Activated T-helper 2 cell treated with anti-CD3 and anti-CD28 coated beads, Interferon-gamma antibody, Interleukin-2, Interleukin-4, amounts not matched to agents 10 μg/mL and 5 μg/mL and 100 μg/mL, durations not matched to agents 14 hours and 24 hours and 36 hours (primary cell): ENCODE measurements around the gene ITSN1. TPM values are rescaled to one million over a fixed set of nuclear protein-coding genes. Genes with fewer than 3 reads are reported as not detected.

Source experiments
- DNase-seq: peaks from one replicate; pipeline ENCODE4 v3.0.0; 2021; ENCODE audit warnings: low spot score
- H3K27ac Mint-ChIP-seq: one replicate; pipeline ENCODE4 v1.8.0; 2021; ENCODE audit warnings: mixed read lengths
- H3K27me3 Mint-ChIP-seq: one replicate; pipeline ENCODE4 v1.8.0; 2021; ENCODE audit warnings: low read depth, mixed read lengths
- H3K36me3 Mint-ChIP-seq: one replicate; pipeline ENCODE4 v1.8.0; 2021; ENCODE audit warnings: low read depth, mixed read lengths
- H3K4me1 Mint-ChIP-seq: one replicate; pipeline ENCODE4 v1.8.0; 2021; ENCODE audit warnings: low read depth, mixed read lengths
- H3K4me3 Mint-ChIP-seq: one replicate; pipeline ENCODE4 v1.8.0; 2021; ENCODE audit warnings: low read depth, mild to moderate bottlenecking, moderate library complexity, mixed read lengths
- H3K9me3 Mint-ChIP-seq: one replicate; pipeline ENCODE4 v1.8.0; 2021; ENCODE audit warnings: mixed read lengths
- intact Hi-C: fragments of 100-400 bp; cut with micrococcal nuclease; formaldehyde crosslinking; loops from one replicate; pipeline ENCODE4 v1.15.1; 2023
- total RNA-seq: library from RNA; stranded (reverse); gene quantifications from 2 replicates; pipeline ENCODE4 v1.2.3, GENCODE V29; 2022

The ITSN1 gene
- total RNA-seq, 1 donor from 2014 or later: 5.9 TPM

GRCh38 chr21:33820798-33821197, 178.5 kb downstream of the ITSN1 start:
- no peak overlapping the region for H3K4me3 Mint-ChIP-seq
- no peak overlapping the region for H3K27ac Mint-ChIP-seq
- intact Hi-C loops: no loop called here
- H3K27me3 Mint-ChIP-seq: no peaks in the 10 kb centered on the region
- H3K4me1 Mint-ChIP-seq: no peaks in the 10 kb centered on the region
- H3K36me3 Mint-ChIP-seq: no peaks in the 10 kb centered on the region
- no peaks in the 10 kb centered on the region for H3K9me3 Mint-ChIP-seq
- DNase-seq: no peak

- Mint-ChIP-seq H3K4me3 (no peak overlapping the region), H3K27ac (no peak overlapping the region), H3K9me3 (no peaks in the 10 kb centered on the region), H3K4me1 (no peaks in the 10 kb centered on the region), H3K27me3 (no peaks in the 10 kb centered on the region), H3K36me3 (no peaks in the 10 kb centered on the region)
- intact Hi-C loops: no loop called here
- no peak for DNase-seq
Observed at GRCh38 chr21:33821503-33822322, 179.4 kb downstream of the ITSN1 start.

GRCh38 chr21:33824156-33824941, 182.0 kb downstream of the ITSN1 start:
- intact Hi-C loops: no loop called here
- Mint-ChIP-seq H3K9me3 (no peaks in the 10 kb centered on the region), H3K27ac (no peak overlapping the region), H3K27me3 (peaks cover 4% of the 10 kb centered on the region), H3K36me3 (no peaks in the 10 kb centered on the region), H3K4me3 (no peak overlapping the region), H3K4me1 (no peaks in the 10 kb centered on the region)
- no peak for DNase-seq

GRCh38 chr21:33825419-33825818, 183.1 kb downstream of the ITSN1 start:
- Mint-ChIP-seq H3K4me3 (no peak overlapping the region), H3K9me3 (no peaks in the 10 kb centered on the region), H3K4me1 (no peaks in the 10 kb centered on the region), H3K36me3 (no peaks in the 10 kb centered on the region), H3K27me3 (peaks cover 4% of the 10 kb centered on the region), H3K27ac (no peak overlapping the region)
- intact Hi-C loops: no loop called here
- DNase-seq: no peak

GRCh38 chr21:33825915-33826314, 183.6 kb downstream of the ITSN1 start:
- intact Hi-C loops: no loop called here
- no peak overlapping the region for H3K4me3 Mint-ChIP-seq
- no peak overlapping the region for H3K27ac Mint-ChIP-seq
- H3K36me3 Mint-ChIP-seq: no peaks in the 10 kb centered on the region
- no peaks in the 10 kb centered on the region for H3K9me3 Mint-ChIP-seq
- H3K4me1 Mint-ChIP-seq: no peaks in the 10 kb centered on the region
- peaks cover 4% of the 10 kb centered on the region for H3K27me3 Mint-ChIP-seq
- DNase-seq: no peak

GRCh38 chr21:33828083-33828482, 185.8 kb downstream of the ITSN1 start:
- Mint-ChIP-seq H3K9me3 (no peaks in the 10 kb centered on the region), H3K27me3 (peaks cover 4% of the 10 kb centered on the region), H3K36me3 (no peaks in the 10 kb centered on the region), H3K4me3 (no peak overlapping the region), H3K4me1 (no peaks in the 10 kb centered on the region), H3K27ac (no peak overlapping the region)
- no peak for DNase-seq
- intact Hi-C loops: no loop called here

GRCh38 chr21:33828577-33828976, 186.3 kb downstream of the ITSN1 start:
- Mint-ChIP-seq H3K27ac (no peak overlapping the region), H3K4me3 (no peak overlapping the region), H3K27me3 (peaks cover 4% of the 10 kb centered on the region), H3K9me3 (no peaks in the 10 kb centered on the region), H3K36me3 (no peaks in the 10 kb centered on the region), H3K4me1 (no peaks in the 10 kb centered on the region)
- no peak for DNase-seq
- intact Hi-C loops: no loop called here

GRCh38 chr21:33829844-33830243, 187.5 kb downstream of the ITSN1 start:
- no peak for DNase-seq
- Mint-ChIP-seq H3K27ac (no peak overlapping the region), H3K4me3 (no peak overlapping the region), H3K27me3 (peaks cover 4% of the 10 kb centered on the region), H3K36me3 (no peaks in the 10 kb centered on the region), H3K4me1 (no peaks in the 10 kb centered on the region), H3K9me3 (no peaks in the 10 kb centered on the region)
- intact Hi-C loops: no loop called here

GRCh38 chr21:33831962-33832659, 189.8 kb downstream of the ITSN1 start:
- H3K36me3 Mint-ChIP-seq: no peaks in the 10 kb centered on the region
- no peak overlapping the region for H3K27ac Mint-ChIP-seq
- peaks cover 4% of the 10 kb centered on the region for H3K27me3 Mint-ChIP-seq
- H3K4me1 Mint-ChIP-seq: no peaks in the 10 kb centered on the region
- DNase-seq: no peak
- no peak overlapping the region for H3K4me3 Mint-ChIP-seq
- intact Hi-C loops: no loop called here
- H3K9me3 Mint-ChIP-seq: no peaks in the 10 kb centered on the region

GRCh38 chr21:33834801-33835500, 192.7 kb downstream of the ITSN1 start:
- intact Hi-C loops: no loop called here
- Mint-ChIP-seq H3K27ac (no peak overlapping the region), H3K9me3 (no peaks in the 10 kb centered on the region), H3K4me3 (no peak overlapping the region), H3K4me1 (no peaks in the 10 kb centered on the region), H3K27me3 (no peaks in the 10 kb centered on the region), H3K36me3 (no peaks in the 10 kb centered on the region)
- DNase-seq: no peak

- Mint-ChIP-seq H3K4me3 (no peak overlapping the region), H3K27ac (no peak overlapping the region), H3K27me3 (no peaks in the 10 kb centered on the region), H3K9me3 (no peaks in the 10 kb centered on the region), H3K36me3 (no peaks in the 10 kb centered on the region), H3K4me1 (no peaks in the 10 kb centered on the region)
- intact Hi-C loops: no loop called here
- DNase-seq: no peak
Observed at GRCh38 chr21:33835920-33836319, 193.6 kb downstream of the ITSN1 start.

GRCh38 chr21:33836408-33836807, 194.1 kb downstream of the ITSN1 start:
- H3K4me3 Mint-ChIP-seq: no peak overlapping the region
- no peaks in the 10 kb centered on the region for H3K27me3 Mint-ChIP-seq
- H3K27ac Mint-ChIP-seq: no peak overlapping the region
- DNase-seq: no peak
- H3K36me3 Mint-ChIP-seq: no peaks in the 10 kb centered on the region
- intact Hi-C loops: no loop called here
- no peaks in the 10 kb centered on the region for H3K4me1 Mint-ChIP-seq
- no peaks in the 10 kb centered on the region for H3K9me3 Mint-ChIP-seq
